Naive thymus-derived CD4-positive, alpha-beta T cell (primary cell): ENCODE results near the gene ADCK2. TPM values are rescaled to one million over a fixed set of nuclear protein-coding genes. Genes with fewer than 3 reads are reported as not detected.

Experiments used
- ATAC-seq: fragments of 150-1000 bp; cut with Tn5 transposase; 2 replicates; pipeline ENCODE4 v1.10.0; 2021; ENCODE audit warnings: mild to moderate bottlenecking, moderate library complexity
- CTCF ChIA-PET: fragments of 350-600 bp; sonication (Branson Sonifier 250); formaldehyde crosslinking; loops from one replicate; lab custom pipeline; 2021; ENCODE audit warnings: antibody characterized with exemption; lab: Charles Lee
- POLR2A ChIA-PET: fragments of 350-600 bp; sonication (Branson Sonifier 250); formaldehyde crosslinking; loops from one replicate; lab custom pipeline; 2021; ENCODE audit warnings: antibody characterized with exemption, inconsistent platforms; lab: Charles Lee
- DNase-seq, 9 donors: peaks; one replicate each; pipeline versions ENCODE4 v3.0.0 to v3.0.0-alpha.2; 2020 to 2022; ENCODE audit warnings: mixed read lengths in 1 of 9
- H3K27ac ChIP-seq: one replicate; pipeline ENCODE4 v1.7.0; 2013; ENCODE audit warnings: mild to moderate bottlenecking, low read depth, low read length, moderate library complexity
- H3K27me3 ChIP-seq, 2 donors: one replicate each; pipeline ENCODE4 v1.7.0; 2013; ENCODE audit warnings: low read length in 2 of 2, mild to moderate bottlenecking in 2 of 2, moderate library complexity in 2 of 2; ENCODE audit not compliant: control insufficient read depth in 2 of 2, insufficient read depth in 2 of 2
- H3K36me3 ChIP-seq, 3 experiments: 1 replicate in 2 of 3; 2 replicates in 1 of 3; pipeline ENCODE4 v1.7.0; 2013; ENCODE audit warnings: low read length in 3 of 3, mild to moderate bottlenecking in 3 of 3, moderate library complexity in 1 of 3; ENCODE audit not compliant: insufficient read depth in 3 of 3, control insufficient read depth in 2 of 3
- H3K4me1 ChIP-seq, 2 donors: one replicate each; pipeline ENCODE4 v1.7.0; 2013; ENCODE audit warnings: low read length in 2 of 2, mild to moderate bottlenecking in 2 of 2, moderate library complexity in 1 of 2; ENCODE audit not compliant: control insufficient read depth in 2 of 2, insufficient read depth in 2 of 2
- H3K4me3 ChIP-seq: 2 replicates; pipeline ENCODE4 v1.7.0; 2013; ENCODE audit warnings: mild to moderate bottlenecking, low read length
- H3K9me3 ChIP-seq, 3 experiments: 1 replicate in 2 of 3; 2 replicates in 1 of 3; pipeline ENCODE4 v1.7.0; 2013; ENCODE audit warnings: low read length in 3 of 3; ENCODE audit not compliant: control insufficient read depth in 2 of 3
- H3K27ac Mint-ChIP-seq, 9 donors: one replicate each; pipeline ENCODE4 v1.8.0; 2020 to 2022; ENCODE audit warnings: mixed read lengths in 9 of 9, mild to moderate bottlenecking in 8 of 9, moderate library complexity in 5 of 9, inconsistent platforms in 2 of 9
- H3K27me3 Mint-ChIP-seq, 5 donors: one replicate each; pipeline ENCODE4 v1.8.0; 2021 to 2022; ENCODE audit warnings: mixed read lengths in 5 of 5, mild to moderate bottlenecking in 1 of 5
- H3K36me3 Mint-ChIP-seq, 5 donors: one replicate each; pipeline ENCODE4 v1.8.0; 2020 to 2022; ENCODE audit warnings: mixed read lengths in 5 of 5, mild to moderate bottlenecking in 3 of 5, inconsistent platforms in 1 of 5
- H3K4me1 Mint-ChIP-seq, 7 donors: one replicate each; pipeline ENCODE4 v1.8.0; 2020 to 2022; ENCODE audit warnings: mixed read lengths in 7 of 7, mild to moderate bottlenecking in 3 of 7, inconsistent platforms in 1 of 7
- H3K4me3 Mint-ChIP-seq, 10 donors: one replicate each; pipeline ENCODE4 v1.8.0; 2020 to 2022; ENCODE audit warnings: mild to moderate bottlenecking in 10 of 10, mixed read lengths in 10 of 10, moderate library complexity in 6 of 10, inconsistent platforms in 2 of 10
- H3K9me3 Mint-ChIP-seq, 11 donors: one replicate each; pipeline ENCODE4 v1.8.0; 2020 to 2022; ENCODE audit warnings: mixed read lengths in 11 of 11, mild to moderate bottlenecking in 4 of 11, inconsistent platforms in 1 of 11, moderate library complexity in 1 of 11
- intact Hi-C, 2 donors: fragments of 100-400 bp; cut with micrococcal nuclease; formaldehyde crosslinking; loops; one replicate each; pipeline ENCODE4 v1.15.1; 2023
- polyA plus RNA-seq, 2 donors: library from polyadenylated mRNA; unstranded; fragments of 300-500 nt; fragmentation: Illumina TruSeq; gene quantifications; one replicate each; pipeline ENCODE4 v1.2.3, GENCODE V29; 2021
- total RNA-seq, 6 experiments: library from RNA in 5 of 6; stranded (reverse) in 5 of 6; gene quantifications; 1 replicate in 5 of 6; 2 replicates in 1 of 6; pipeline ENCODE4 v1.2.3 and lab custom pipeline; 2021 to 2026

Gene ADCK2
- total and polyA plus RNA-seq, 7 experiments from 2014 or later = 15.2 to 34.2 (median 18.9) TPM

DNA sequence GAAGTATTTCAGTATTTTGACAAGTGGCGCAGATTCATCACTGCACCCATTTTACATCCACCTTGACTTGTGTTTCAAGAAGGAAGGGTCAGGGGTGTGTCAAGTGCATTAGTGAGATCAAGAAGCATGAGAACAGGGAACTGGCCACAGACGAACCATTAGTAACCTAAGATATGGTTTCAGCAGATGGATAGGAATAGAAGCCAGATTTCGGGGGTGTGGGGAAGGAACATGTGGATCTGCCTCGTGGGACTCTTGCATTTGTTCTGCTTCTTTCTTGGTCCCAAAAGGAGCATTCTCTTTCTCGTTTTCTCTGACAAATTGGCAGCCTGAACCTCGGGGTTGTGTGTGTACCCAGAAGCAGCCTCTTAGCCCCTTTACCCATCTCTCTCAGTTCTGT lies 41.7 kb upstream of the ADCK2 start:
- Mint-ChIP-seq H3K36me3 (no peaks in the 10 kb centered on the region), H3K4me3 (no peak overlapping the region), H3K4me1 (no peaks in the 10 kb centered on the region), H3K9me3 (peaks cover 0 to 3% (median 0%) of the 10 kb centered on the region in 11 donors), H3K27ac (no peak overlapping the region), H3K27me3 (peaks cover 5 to 25% (median 11%) of the 10 kb centered on the region in 5 donors)
- Histone ChIP-seq H3K27me3 (no peaks in the 10 kb centered on the region), H3K9me3 (no peaks in the 10 kb centered on the region), H3K4me3 (no peak overlapping the region), H3K4me1 (no peaks in the 10 kb centered on the region), H3K27ac (no peak overlapping the region), H3K36me3 (no peaks in the 10 kb centered on the region)
- ATAC-seq = no peak
- ChIA-PET POLR2A (no interaction called here), CTCF (no interaction called here)
- DNase-seq = no peak
- intact Hi-C loops = no loop called here

DNA sequence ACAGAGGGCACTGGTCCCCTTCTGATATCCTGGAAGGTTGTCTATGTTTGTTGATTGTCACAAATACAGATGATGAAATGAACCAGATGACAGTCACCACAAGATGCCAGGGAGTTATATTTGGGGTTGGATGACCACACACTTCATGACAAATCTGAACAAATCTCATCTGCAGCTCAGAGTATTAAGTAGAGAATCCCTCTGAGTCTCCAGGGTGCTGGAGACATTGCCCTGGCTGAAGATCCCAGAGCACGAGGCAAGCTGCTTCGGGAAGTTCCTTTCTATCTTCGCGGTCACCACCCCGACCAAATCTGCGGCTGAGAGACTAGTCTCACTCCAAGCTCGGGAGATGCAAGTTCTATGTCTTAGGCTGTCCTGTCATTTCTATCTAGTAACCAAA lies 41.1 kb upstream of the ADCK2 start:
- H3K4me1 Mint-ChIP-seq = no peaks in the 10 kb centered on the region
- Histone ChIP-seq H3K27me3 (no peaks in the 10 kb centered on the region), H3K4me1 (no peaks in the 10 kb centered on the region), H3K9me3 (no peaks in the 10 kb centered on the region), H3K27ac (no peak overlapping the region), H3K36me3 (no peaks in the 10 kb centered on the region), H3K4me3 (no peak overlapping the region)
- no peak for DNase-seq
- H3K9me3 Mint-ChIP-seq = peaks cover 0 to 1% (median 0%) of the 10 kb centered on the region in 11 donors
- ATAC-seq = no peak
- ChIA-PET POLR2A (no interaction called here), CTCF (no interaction called here)
- no peak overlapping the region for H3K27ac Mint-ChIP-seq
- no peaks in the 10 kb centered on the region for H3K36me3 Mint-ChIP-seq
- intact Hi-C loops = no loop called here
- H3K4me3 Mint-ChIP-seq = no peak overlapping the region
- peaks cover 6 to 29% (median 11%) of the 10 kb centered on the region in 5 donors for H3K27me3 Mint-ChIP-seq

DNA sequence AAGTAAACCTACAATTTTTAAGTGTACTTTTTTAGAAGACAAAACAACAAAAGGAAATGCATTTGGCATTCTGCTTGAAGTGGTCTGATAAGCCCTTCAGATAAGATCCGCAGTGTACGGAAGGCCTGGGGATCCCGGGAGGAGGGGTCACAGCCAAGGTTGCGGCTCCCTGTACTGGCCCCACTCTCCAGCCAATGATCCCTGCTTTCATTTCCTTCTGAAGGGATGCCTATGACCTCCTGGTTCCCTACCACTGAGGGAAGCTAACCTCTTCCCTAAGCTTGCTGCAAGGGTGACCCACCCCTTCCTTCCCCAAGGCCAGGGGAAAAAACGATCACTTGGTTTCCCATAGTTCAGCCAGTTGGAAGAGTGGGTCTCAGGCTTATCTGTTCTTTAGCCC lies 37.4 kb upstream of the ADCK2 start:
- H3K9me3 Mint-ChIP-seq = peaks cover 0 to 1% (median 0%) of the 10 kb centered on the region in 11 donors
- peaks cover 0 to 8% of the 10 kb centered on the region in 2 donors for H3K4me1 ChIP-seq
- no peak overlapping the region for H3K27ac Mint-ChIP-seq
- ATAC-seq (no peak), DNase-seq (no peak)
- peaks cover 0 to 2% (median 0%) of the 10 kb centered on the region in 5 donors for H3K36me3 Mint-ChIP-seq
- ChIA-PET POLR2A (no interaction called here), CTCF (no interaction called here)
- H3K9me3 ChIP-seq = no peaks in the 10 kb centered on the region
- no peak overlapping the region for H3K4me3 ChIP-seq
- no peak overlapping the region for H3K4me3 Mint-ChIP-seq
- H3K4me1 Mint-ChIP-seq = peaks cover 9 to 11% (median 11%) of the 10 kb centered on the region in 7 donors
- H3K27me3 Mint-ChIP-seq = peaks cover 40 to 56% (median 43%) of the 10 kb centered on the region in 5 donors
- H3K36me3 ChIP-seq = no peaks in the 10 kb centered on the region
- no peak overlapping the region for H3K27ac ChIP-seq
- peaks cover 0 to 7% of the 10 kb centered on the region in 2 donors for H3K27me3 ChIP-seq
- intact Hi-C loops = no loop called here

DNA sequence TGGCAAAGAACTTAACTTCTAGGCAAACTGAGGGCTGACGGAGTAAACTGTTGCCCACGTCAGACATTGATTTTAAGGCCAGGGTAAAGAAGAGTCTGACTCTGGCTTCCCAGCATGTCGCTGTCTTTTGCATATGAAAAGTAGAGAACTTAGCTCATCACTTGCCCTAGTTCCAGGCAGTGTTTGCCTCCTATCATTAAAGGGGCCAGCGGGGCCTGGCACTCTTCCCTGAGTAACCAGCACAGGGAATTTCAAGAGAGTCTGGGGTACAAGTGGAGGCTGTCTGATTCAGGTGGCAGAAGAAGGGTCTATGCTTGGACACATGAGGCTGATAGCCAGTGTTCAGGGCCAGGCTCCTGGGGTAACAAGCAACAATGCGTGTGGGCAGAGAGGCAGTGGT lies 36.9 kb upstream of the ADCK2 start:
- Mint-ChIP-seq H3K9me3 (peaks cover 0 to 1% (median 0%) of the 10 kb centered on the region in 11 donors), H3K4me1 (peaks cover 9 to 11% (median 11%) of the 10 kb centered on the region in 7 donors), H3K4me3 (no peak overlapping the region), H3K36me3 (peaks cover 0 to 2% (median 0%) of the 10 kb centered on the region in 5 donors), H3K27ac (no peak overlapping the region), H3K27me3 (peaks cover 40 to 56% (median 42%) of the 10 kb centered on the region in 5 donors)
- DNase-seq = no peak
- H3K4me1 ChIP-seq = peaks cover 0 to 8% of the 10 kb centered on the region in 2 donors
- no peak for ATAC-seq
- ChIA-PET CTCF (no interaction called here), POLR2A (no interaction called here)
- no peaks in the 10 kb centered on the region for H3K36me3 ChIP-seq
- H3K27me3 ChIP-seq = peaks cover 0 to 7% of the 10 kb centered on the region in 2 donors
- no peak overlapping the region for H3K4me3 ChIP-seq
- intact Hi-C loops = no loop called here
- H3K9me3 ChIP-seq = no peaks in the 10 kb centered on the region
- H3K27ac ChIP-seq = no peak overlapping the region

DNA sequence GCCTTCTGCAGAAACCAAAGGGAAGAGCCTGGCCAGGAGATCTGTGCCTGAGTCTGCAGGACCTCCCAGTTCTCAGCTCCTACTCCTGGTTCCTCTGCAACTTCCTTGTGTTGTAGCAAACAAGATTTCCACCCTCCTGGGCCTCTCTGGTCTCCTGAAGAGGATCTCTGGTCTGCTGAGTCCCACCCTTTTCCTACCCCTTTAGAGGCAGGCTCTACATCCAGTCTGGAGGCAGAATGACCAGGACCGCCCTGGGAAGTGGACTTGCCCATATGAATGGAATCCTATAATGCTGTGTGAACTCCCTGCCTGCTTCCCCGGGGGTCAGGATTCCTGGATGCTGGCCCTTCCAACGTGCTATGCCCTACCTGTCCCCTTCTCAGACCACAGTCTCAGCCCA lies 35.3 kb upstream of the ADCK2 start:
- Histone ChIP-seq H3K9me3 (no peaks in the 10 kb centered on the region), H3K36me3 (no peaks in the 10 kb centered on the region), H3K4me1 (peaks cover 0 to 8% of the 10 kb centered on the region in 2 donors), H3K27ac (no peak overlapping the region), H3K27me3 (peaks cover 0 to 7% of the 10 kb centered on the region in 2 donors), H3K4me3 (no peak overlapping the region)
- no peak for ATAC-seq
- peaks cover 49 to 63% (median 53%) of the 10 kb centered on the region in 5 donors for H3K27me3 Mint-ChIP-seq
- no peak for DNase-seq
- peaks cover 0 to 4% (median 0%) of the 10 kb centered on the region in 11 donors for H3K9me3 Mint-ChIP-seq
- H3K36me3 Mint-ChIP-seq = peaks cover 0 to 5% (median 0%) of the 10 kb centered on the region in 5 donors
- H3K27ac Mint-ChIP-seq = no peak overlapping the region
- no peak overlapping the region for H3K4me3 Mint-ChIP-seq
- ChIA-PET CTCF (interaction anchor here (0.6 kb wide), 1 partner anchor 8 kb away, joined by 3 read pairs; no protein-coding TSS in a partner anchor), POLR2A (no interaction called here)
- intact Hi-C loops = no loop called here
- peaks cover 13 to 21% (median 17%) of the 10 kb centered on the region in 7 donors for H3K4me1 Mint-ChIP-seq

DNA sequence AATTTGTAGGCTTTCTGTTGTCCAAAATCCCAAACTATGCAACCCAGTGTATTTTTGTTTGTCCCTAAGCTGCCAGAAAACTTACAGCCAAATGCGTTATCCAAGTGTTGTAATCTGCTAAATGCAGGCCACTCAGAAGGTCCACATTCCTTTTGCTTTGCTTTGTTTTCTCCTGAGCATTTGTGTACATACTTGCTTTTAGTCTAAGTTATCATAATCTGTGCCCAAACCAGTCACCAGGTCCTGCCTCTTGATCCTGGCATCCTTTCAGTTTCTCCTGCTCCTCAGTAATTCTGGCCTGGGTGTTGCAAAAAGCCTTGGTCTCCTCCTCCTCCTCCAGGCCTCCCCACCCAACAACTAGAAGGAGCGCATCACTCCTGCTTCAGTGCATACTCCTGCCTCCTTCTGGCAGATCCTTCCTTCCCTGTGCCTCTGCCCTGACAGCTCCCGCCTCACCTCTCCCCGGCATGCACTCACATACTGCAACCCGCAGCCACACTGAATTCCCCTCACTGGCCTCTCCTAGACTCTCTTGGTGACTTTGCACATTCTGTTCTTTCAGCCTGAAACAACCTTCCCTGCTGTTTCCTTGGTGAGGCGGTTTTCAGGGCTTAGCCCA lies 34.5 kb upstream of the ADCK2 start:
- intact Hi-C loops = no loop called here
- ChIA-PET POLR2A (interaction anchor here (0.6 kb wide), 1 partner anchor 829 kb away, joined by 4 read pairs; no protein-coding TSS in a partner anchor), CTCF (no interaction called here)
- DNase-seq (no peak), ATAC-seq (no peak)
- no peaks in the 10 kb centered on the region for H3K9me3 ChIP-seq
- H3K9me3 Mint-ChIP-seq = peaks cover 0 to 4% (median 0%) of the 10 kb centered on the region in 11 donors
- no peak overlapping the region for H3K27ac Mint-ChIP-seq
- H3K4me3 ChIP-seq = no peak overlapping the region
- H3K4me3 Mint-ChIP-seq = peak overlapping the region in 2 of 10 donors; percentile 4 to 90
- H3K36me3 Mint-ChIP-seq = peaks cover 0 to 5% (median 0%) of the 10 kb centered on the region in 5 donors
- H3K4me1 ChIP-seq = peaks cover 0 to 8% of the 10 kb centered on the region in 2 donors
- H3K4me1 Mint-ChIP-seq = peaks cover 13 to 21% (median 17%) of the 10 kb centered on the region in 7 donors
- H3K27me3 Mint-ChIP-seq = peaks cover 51 to 68% (median 55%) of the 10 kb centered on the region in 5 donors
- H3K27me3 ChIP-seq = peaks cover 0 to 7% of the 10 kb centered on the region in 2 donors
- H3K36me3 ChIP-seq = no peaks in the 10 kb centered on the region
- no peak overlapping the region for H3K27ac ChIP-seq
